Measurements from ENCODE around the gene TEX35.

TEX35 gene

GRCh38 chr1:178520803-178521202, 7.9 kb downstream of the TEX35 start:
- DNase-seq: no peak

- no peak for DNase-seq
Measured at GRCh38 chr1:178521241-178521640, 8.3 kb downstream of the TEX35 start.

DNA sequence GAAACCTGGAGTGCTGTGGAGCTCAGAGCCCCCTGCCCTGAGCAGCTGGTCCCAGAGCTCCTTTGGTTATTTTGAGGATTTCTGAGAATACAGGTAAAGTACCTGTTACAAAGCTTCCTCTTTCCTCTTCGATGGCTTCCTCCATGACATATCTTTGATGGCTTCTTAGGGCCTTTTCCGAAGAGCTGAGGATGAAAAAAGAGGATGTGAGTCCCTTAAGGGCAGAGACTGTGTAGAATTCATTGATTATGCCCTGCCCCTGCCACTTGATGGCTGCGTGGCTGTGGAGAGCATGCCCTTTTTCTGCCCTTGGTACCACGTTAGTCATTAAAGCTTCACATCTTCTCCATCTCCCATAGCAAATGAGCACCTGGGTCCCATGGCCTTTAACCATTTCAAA, 14.2 kb downstream of the TEX35 start:
- no peak for DNase-seq

DNA sequence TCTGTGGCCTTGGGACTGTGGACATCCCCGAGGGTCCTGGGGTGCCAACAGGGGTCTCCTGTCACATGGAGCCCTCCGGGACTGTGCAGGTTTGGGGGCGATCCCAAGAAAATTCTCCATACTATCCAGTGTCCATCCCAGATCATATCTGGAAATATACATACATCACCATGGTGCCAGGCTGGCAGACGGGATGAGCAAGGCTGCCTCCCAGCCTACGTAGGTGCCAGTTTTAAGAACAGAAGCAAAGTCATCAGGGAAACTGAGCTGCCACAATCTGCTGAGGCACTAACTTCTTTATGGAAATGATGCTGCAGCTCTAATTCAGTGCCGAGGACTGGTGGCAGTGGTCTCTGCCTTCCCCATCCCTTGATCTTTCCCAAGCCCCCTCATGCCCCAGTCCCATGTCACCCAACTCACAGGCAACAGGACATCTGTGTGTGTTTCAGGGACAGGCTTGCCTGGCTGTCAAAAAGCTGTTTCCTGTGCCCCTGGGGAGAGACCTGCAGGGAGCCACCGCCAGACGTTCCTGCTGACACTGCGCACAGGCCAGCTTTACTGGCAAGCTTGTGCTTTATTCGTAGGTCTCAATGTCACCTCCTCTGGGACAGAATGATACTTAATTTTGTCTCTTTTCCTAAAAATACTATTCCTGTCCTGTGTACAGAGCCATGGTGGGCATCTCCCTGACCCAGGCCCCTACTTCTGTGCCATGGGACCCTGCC, 15.5 kb downstream of the TEX35 start:
- DNase-seq: no peak

- DNase-seq: no peak
Measured at GRCh38 chr1:178528953-178529335, 16.0 kb downstream of the TEX35 start.

DNA sequence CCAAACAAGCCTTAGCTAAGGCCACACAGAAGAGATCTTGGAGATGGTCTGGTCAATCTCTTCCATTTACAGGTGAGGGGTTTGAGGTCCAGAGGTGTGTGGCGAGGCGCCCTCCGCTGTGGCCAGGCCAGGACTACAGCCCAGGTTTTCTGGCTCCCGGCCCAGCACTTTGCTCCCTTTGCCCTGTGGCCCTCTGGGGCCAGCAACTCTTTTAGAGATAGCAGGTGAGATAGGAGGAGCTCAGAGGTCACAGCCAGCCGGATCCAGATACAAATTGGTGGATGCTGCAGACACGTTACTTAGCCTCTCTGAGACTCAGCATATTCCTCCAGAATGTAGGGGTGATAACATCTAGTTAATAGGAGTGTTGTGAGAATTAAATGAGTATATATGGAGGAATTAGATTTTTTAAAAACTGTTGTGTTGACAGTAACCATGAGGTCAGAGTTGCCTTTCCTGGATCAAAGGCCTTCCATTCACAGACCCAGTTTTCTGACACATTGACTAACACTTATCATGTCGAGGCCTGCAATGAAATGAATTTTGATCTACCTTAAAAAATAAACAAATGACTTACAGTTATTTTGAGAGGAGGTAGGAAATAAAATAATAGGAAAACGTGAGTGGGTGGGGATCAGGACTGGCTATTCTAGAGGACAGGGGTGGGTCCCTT, 16.6 kb downstream of the TEX35 start:
- no peak for DNase-seq

DNA sequence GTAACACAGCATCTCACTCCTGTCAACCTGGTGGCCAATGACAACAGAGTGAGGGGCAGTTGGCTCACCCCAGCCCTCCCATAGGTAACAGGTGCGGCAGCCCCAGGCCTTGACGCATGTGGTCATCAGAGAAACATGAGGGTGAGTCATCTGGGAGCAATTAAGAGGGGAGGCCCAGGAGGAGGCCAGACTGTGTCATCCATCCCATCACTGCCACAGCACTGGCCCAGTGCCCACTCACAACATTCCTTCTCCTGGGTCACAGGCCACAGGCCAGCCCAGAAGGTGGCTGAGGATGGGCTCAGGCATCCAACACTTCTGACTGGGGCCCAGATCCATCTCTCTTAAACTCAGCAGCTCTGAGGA, 17.1 kb downstream of the TEX35 start:
- DNase-seq: no peak

GRCh38 chr1:178530502-178530901, 17.6 kb downstream of the TEX35 start:
- DNase-seq: no peak

DNA sequence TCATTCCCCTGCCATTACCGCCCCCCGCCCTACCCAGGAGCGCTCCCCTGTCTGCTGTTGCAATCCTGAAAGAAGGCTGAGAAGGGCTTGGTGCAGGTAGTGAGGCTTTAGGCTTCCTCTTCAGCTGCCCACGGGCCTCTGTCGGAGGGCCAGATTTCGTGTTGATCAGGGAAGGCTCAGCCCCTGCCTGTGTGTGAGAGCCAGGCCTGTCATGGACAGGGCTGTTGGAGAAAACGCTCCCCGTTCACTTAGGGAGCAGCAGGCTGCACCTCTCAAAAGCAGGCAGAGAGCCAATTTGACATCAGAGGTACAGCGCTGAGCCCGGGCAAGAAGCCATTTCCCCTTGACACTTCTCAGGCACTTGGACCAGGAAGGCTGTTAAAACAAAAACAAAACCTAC, 19.0 kb downstream of the TEX35 start:
- no peak for DNase-seq

DNA sequence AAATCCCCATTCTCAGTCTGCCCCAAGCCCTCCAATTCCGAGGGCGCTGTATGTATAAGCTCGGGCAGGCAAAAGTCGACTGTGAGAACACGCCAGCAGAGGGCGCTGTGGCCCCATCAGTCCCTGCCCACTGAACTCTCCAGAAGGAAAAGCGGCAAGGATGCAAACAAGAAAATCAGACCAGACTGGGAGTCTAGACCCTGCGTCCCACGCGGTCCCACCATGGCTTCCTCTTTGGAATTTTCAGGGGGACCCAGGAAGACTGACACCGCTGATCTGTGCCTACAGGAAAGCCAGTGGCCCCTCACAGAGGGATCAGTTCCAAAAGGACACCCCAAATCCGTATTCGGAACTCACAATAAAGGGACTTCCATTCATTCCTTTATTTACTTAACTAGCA, 19.5 kb downstream of the TEX35 start:
- peak; percentile 65 for DNase-seq

DNA sequence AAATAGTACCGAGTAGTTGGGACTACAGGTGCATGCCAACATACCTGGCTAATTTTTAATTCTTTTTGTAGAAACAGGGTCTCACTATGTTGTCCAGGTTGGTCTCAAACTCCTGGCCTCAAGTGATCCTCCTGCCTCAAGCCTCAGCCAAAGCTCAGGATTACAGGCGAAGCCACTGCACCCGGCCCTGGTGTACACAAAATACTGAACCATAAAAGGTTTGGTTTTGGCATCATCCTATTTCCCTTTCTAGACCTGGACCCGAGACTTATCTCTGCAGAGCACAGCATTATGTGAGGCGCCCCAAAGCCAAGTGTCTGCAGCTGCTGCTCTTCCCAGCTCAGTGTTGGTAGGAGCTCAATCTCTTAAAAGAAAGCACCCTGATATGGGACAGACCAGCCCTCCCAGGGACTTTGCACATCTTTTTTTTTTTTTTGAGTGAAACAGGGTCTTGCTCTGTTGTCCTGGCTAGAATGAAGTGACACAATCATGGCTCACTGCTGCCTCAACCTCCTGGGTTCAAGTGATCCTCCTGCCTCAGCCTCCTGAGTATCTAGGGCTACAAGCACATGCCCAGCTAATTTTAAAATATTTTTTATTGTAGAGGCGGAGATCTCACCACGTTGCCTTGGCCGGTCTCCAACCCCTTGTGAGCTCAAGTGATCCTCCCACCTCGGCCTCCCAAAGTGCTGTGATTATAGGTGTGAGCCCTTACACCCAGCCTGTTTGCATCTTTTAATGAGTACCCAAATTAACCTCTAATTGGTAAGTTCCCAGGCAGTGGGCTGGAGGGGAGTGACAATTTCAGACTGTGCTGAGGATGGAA, 20.4 kb downstream of the TEX35 start:
- DNase-seq: no peak

GRCh38 chr1:178534137-178534868, 21.4 kb downstream of the TEX35 start:
- DNase-seq: no peak

DNA sequence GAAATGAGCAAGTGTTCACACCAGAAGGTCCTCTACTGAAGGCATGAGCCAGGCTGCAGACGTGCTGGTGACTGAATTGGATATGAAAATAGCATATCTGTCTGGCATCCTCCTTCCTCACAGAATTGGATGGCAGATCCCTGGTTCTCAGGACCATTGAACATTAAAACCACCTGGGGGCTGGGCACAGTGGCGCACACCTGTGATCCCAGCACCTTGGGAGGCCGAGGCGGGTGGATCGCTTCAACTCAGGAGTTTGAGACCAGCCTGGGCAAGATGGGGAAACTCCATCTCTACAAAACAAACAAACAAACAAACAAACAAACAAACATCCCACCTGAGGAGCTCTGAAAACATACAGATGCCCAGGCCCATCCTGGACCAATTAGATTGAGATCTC, 23.4 kb downstream of the TEX35 start:
- no peak for DNase-seq

DNA sequence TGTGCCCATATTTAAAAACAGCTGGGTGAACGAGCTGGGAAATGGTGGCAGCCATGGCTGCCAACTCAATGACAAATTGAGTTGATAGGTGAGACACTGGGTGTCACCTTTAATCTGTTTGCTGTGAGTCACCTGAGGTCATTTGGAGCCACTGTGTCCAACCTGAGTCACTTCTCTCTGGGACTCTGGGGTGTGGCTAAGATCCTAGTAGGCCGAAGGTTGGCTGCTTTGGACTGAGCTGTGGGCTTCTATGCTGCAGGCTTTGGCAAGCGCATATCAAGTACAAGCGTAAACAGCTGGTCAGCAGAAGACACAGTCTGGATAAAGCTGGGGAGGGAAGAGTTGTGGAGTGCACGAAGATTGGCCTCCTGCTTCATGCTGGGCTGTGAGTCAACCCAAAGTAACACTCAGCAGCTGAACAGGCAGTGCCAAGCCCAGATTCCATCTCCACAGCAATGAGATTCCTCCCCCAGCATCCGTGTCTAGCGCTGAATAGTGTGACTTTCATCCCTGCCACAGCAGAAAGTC, 24.0 kb downstream of the TEX35 start:
- DNase-seq: no peak

DNA sequence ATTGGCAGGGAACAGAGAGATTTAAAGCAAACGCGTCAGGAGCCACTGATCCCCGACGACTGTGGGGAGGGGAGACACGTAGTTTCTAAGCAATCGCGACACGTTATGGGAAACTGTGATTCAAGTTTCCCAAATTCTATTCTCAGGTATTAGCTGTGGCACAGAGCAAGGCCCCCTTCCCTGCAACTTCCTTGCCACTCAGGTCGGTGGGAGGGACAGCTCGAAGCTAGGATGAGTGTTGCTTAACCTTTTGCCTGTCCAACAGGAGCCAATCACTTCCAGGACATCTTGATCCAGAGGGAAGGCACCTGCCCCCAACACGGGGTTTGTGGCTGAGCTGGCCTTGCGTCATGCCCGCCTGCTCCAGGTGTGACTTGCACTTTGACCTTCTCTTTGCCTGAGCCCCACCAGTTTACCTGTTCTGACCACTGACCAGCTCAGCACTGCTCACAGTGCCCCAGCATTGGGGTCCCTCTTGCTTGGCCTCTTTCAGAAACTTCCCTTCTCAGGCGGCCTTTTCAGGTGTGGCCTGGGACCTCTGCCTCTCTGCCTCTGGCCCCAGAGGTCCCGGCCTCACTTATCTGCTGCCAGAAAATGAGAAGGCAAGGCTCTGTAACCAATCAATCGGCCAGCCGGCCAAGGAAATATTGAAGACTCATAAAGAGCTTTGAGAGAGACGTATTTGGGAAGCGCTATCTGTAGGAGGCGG, 24.6 kb downstream of the TEX35 start:
- no peak for DNase-seq

DNA sequence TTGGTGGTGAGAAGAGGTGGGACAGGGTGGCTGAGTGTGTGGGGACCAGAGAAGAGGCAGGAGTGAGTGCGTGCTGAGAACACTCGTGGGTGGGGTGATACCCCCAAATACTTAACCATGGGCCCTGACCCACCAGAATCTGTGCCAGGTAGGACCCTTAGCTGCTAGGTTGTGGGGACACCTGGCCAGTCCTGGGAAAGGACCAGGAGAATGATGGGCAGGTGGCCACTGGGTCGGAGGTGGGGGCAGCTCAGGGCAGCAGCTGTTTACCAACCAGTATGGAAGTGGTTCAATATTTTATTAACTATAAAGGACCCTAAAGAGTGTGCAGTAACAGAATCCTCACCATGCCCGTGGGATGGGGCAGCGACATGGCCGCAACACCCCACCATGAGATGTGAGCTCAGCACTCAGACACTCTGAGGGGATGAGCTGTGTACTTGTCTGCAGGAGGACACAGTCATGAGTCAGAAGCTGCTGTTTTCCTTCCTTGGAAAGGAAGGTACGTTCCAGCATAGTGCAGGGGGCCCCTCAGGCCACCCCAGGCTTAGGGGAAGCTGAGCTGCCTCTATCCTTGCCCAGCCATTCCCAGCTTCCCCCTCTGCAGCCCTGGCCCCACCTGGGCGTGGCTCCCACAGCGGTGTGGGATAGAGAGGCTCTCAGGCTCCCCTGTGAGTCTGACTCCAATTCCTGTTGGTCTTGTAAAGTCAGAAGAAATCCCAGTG, 25.4 kb downstream of the TEX35 start:
- DNase-seq: no peak

- no peak for DNase-seq
Measured at GRCh38 chr1:178539291-178539690, 26.4 kb downstream of the TEX35 start.

DNA sequence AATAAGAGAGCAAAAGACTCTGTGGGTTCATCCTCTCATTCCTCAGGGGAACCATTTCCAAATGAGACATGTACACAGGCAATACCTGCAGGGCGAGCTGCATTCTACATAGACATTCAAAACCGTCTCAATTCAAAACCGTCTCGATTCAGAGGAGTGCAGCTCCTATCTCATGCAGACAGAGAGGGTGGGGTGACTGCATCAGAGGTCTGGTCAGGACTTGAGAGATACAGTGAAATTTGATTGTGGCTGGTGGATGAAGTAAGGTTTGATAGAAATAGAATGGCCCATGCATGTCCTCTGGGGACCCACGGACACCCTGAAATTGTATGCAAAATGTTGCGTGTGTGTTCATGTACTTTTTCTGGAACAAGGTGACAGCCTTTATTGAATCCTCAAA, 27.3 kb downstream of the TEX35 start:
- no peak for DNase-seq

- no peak for DNase-seq
Measured at GRCh38 chr1:178540646-178541045, 27.7 kb downstream of the TEX35 start.

- DNase-seq: no peak
Measured at GRCh38 chr1:178541379-178541778, 28.5 kb downstream of the TEX35 start.

All from right kidney (tissue), 1 donor.